ENCODE data around the gene HDAC3. TPM values are rescaled to one million over a fixed set of nuclear protein-coding genes. Genes with fewer than 3 reads are reported as not detected.

HDAC3 gene
- total RNA-seq, 1 donor from 2014 or later, result 46.6 TPM

DNA sequence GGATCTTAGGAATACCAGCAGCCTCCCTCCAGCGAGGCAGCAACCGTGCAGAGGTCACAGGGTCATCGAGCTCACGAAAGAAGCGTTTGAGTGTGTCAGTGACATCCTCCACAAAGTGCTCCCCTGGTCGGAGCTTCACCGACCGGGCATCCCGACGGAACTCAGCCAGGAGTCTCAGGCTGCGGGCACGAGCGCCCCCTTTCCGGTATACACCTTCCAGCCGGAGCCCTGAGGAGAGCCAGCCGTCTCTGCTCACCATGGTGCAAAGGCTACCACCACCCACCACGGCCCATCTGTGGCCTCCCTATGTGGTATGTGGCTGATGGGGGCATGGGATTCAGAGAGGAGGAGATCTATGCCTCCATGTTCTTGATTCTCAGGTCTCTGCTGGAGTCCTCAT is 25.4 kb upstream of the HDAC3 start:
- DNase-seq (ENCODE audit: low read depth in 2 of 2), result no peak

DNA sequence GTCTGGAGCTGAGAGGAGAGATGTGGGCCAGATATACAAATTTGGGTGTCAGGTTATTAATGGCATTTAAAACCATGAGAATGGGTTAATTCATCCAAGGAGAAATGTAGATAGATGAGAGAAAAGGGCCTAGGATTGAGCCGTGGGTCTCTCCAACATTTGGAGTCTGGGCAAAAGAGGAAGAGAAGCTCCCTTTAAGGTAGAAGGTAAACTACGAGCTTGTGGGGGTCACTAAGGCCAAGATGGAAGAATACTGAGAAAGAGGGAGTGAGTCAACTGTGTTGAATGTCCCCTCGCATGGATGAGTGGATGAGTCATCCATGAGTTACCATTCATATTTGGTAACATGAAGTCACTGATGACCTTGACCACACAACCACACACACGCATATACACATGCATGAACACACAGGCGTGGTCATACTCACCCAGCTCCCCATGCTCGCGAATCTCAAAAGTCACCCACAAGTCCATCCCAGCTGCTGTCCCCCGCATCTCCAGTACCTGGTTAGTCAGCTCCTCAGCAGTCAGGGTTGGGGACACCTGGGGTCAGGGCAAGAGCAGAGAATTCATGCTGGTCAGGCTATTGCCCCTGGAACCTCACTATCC is 21.4 kb upstream of the HDAC3 start:
- peak in 1 of 2 donors; percentile 77 for DNase-seq (ENCODE audit: low read depth in 2 of 2)

DNA sequence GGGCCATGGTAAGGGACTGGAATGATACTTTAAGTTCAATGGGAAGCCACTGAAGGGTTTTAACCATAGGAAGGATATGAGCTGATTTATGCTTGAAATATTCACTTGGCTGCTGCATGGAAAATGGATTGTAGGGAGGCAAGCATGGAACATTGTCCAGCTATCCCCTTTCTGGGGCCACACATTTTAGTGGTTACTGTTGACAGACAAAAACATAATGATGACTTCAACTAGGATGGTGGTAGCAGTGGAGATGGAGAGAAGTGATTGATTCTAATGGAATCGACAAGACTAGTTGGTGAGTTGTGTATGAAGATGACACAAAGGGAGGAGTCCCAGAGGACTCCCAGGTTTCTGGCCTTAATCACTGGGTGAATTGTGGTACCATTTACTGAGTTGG is 20.8 kb upstream of the HDAC3 start:
- no peak for DNase-seq (ENCODE audit: low read depth in 2 of 2)

DNA sequence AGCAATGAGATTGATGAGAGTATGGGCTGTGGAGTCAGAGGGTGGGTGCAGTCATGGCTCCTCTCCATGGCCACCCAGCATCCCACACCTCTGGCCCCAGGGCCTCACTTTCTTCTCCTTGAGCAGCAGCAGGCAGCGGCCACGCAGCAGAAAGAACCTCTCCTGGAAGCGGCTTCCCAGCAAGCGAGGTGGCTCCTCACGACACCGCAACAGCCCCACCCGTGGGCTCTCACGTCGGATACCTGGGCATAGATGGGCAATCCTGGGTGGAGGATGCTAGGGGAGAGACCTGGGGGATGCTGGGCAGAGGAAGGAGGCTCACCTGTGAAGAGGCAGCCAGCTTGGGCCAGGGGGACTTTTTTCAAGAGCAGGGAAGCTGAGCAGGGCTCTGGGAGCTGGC is 19.7 kb upstream of the HDAC3 start:
- DNase-seq (ENCODE audit: low read depth in 2 of 2), result no peak

DNA sequence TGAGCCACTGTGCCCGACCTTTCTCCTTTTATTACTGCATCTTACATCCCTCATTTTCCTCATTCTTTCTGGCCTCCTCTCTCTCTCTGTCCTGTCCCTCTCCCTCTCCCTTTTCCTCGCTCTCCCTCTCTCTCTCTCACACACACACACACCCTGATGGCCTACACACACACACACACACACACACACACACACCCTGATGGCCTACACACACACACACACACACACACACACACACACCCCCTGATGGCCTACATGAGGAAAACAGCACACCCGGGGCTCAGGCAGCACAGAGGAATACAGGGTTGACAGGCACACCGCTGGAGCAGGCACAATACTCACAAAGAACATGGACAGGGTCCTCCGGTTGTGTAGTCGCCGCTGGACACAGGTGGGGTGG is 18.4 kb upstream of the HDAC3 start:
- DNase-seq (ENCODE audit: low read depth in 2 of 2), result no peak

DNA sequence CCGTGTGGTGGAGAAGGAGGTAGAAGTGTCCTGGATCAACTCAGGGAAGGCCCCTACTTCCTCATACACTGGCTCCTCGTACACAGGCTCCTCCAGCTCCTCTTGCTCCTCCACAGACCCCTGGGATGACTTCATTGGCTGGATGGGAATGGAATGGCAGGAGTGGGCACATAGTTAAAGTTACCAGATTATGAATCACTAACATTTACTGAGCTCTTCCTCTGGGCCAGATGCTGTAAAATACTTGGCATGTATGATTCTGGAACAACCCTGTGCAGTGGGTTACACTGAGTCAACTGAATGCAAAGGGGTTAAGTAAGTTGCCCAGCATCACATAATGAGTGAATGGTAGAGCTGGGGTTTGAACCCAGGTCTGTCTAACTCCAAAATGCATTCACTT is 17.6 kb upstream of the HDAC3 start:
- DNase-seq (ENCODE audit: low read depth in 2 of 2), result no peak

DNA sequence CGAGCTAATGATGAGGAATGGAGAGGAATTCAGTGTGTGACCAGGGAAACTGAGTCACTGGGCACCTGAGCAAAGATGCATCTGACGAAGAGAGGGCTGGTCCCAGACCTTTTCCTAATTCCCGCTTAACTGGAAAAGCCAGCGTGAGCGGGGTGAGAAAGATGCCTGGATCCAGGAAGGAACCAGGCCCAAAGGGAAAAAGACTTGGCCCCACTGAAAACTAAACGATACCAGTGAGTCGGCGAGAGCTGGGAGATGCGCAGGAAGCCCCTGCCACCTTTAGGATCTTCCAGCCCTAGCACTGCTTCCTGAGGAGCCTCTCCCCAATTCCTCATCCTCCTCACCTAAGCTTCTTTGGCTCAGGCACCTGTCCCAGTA is 15.1 kb upstream of the HDAC3 start:
- no peak for DNase-seq (ENCODE audit: low read depth in 2 of 2)

DNA sequence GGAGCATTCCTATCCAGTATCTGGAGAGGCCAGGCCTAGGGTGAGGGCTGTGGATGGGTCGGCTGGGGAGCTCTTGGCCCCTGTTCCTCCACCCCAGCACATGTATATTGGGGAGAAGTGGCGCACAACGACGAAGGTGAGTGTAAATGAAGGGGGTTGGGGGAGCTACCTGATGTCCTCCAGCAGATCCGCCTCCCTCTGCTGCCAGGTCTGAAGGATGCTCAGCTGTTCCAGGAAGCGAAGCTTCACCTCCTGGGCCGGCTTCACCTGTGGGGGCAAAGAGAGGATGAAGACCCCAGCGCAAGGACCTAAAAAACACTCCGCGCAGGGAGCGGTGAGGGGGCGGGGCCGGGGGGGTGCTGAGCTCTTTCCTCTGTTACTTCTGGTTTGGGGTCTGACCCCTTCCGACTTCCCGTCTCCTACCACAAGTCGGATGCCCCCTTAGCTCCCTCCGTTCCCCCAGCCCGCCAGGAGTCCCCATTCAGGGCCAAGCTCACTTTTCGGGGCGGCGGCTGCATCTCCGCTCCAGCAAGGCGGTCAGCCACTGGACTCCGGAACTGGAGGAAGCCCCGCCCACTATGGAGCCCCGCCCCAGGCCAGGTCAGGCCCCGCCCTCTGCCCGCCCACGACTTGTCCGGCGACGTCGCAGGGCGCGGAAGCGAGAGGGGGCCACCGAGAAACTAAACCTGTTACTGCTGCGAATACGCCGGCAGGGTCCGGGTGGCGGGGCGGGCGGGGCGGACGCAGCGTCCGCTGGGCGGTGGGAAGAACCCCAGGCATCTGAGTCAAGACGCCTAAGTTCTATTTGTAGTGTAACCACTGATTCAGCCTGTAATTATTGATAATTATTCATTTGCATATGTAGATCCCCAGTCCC is 14.4 kb upstream of the HDAC3 start, which contains the start of gene FCHSD1:
TSS of gene FCHSD1 (minus strand) at position 568 of the 877 bp plus-strand sequence. CDS start at position 518, 50 bp downstream.
- DNase-seq (ENCODE audit: low read depth in 2 of 2), result peak; percentile 44 to 84

DNA sequence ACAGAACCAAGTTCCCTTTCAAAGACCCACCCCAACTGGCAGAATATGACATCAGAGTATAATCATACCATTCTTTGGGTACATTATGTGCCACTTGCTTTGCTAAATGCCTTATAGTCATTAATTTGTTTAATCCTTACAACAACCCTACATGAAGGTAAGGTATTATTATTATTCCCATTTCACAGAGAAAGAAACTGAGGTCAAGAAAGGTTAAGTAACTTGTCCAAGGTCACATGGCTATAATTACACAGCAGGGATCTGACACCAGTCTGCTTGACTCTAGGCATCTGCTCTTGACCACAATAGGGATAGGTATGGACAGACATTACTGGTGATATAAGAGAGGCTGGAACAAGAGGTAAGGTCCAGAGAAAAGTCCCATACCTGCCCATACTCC is 13.3 kb upstream of the HDAC3 start:
- no peak for DNase-seq (ENCODE audit: low read depth in 2 of 2)

DNA sequence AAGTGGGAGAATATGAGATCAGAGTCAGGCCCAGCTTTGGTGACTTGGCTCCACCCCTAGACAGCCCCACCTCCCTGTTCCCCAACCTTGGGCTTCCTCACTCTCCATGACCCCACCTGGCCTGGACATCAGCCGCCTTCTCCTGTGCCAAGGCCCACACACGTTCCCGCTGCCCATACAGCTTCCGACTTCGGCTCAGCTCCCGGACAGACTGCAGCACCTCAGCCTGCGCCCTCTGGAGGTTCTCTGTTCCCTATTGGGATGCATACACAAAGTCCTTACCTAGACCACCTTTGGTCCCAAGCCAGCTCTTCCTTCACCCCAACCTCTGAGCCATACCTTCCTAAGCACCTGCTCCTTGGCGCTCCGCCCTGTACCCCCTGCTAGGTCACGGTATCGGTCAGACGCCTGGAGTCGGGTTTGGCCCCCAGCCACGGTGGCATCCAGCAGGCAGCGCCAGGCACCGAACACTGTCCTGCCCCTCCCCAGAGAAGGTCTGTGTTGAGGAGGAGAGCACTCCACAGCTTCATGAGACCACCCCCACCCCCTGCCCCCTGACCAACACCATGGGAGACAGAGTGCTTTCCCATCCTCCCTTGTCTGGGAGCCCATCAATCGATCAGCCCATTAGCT is 12.5 kb upstream of the HDAC3 start:
- no peak for DNase-seq (ENCODE audit: low read depth in 2 of 2)

DNA sequence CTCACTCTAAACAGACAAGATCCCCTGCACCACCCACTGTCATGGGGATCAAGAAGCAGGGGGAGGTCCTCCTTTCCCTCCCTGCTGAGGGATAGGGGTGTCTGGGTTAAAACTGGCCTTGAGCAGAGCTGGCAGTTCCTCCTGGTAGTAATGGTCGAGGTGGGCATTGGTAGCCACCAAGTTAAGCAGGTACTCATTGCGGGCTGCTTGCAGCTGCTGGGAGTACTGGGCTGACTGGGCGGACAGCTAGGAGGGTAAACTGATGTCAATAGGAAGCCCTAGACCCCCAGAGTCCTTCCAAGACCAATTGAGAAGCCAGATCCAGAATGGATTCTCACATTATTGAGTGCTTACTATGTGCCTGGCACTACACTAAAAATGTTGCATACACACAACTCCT is 11.2 kb upstream of the HDAC3 start:
- no peak for DNase-seq (ENCODE audit: low read depth in 2 of 2)

DNA sequence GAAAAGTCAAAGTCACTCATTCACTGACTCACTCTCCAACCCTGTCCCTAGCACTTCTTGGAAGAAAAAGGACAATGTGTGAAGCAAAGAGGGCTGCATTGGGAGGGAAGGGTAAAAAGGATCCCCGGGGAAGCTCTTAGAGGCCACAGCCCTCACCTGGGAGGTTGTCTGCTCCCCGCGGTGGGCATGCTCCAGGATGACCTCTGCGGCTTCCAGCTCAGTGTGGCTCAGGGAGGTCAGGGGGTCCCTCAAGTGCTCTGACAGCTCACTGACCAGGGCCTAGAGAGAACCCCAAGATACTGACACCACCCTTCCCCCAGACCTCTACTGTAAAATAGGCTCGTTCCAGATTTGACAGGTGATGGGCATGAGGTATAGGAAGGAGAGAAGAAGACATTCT is 10.6 kb upstream of the HDAC3 start:
- no peak for DNase-seq (ENCODE audit: low read depth in 2 of 2)

DNA sequence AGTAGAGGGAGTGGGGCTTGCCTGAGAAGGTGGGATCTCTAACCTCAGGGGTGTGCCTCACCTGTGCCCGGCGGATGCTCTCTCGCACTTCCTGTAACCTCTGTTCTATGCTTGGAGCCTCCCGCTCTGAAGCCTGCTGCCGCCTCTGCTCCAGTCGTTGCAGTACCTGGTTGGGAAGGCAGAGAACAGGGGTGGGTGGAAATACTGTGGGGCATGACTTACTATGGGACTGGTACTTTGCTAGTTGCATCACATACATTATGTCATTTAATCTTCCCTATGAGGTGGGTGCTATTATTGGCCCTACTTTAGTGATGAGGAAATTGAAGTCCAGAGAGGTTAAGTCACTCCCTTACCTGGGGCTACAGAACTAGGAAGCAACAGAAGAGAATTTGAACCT is 9.4 kb upstream of the HDAC3 start:
- DNase-seq (ENCODE audit: low read depth in 2 of 2), result no peak

DNA sequence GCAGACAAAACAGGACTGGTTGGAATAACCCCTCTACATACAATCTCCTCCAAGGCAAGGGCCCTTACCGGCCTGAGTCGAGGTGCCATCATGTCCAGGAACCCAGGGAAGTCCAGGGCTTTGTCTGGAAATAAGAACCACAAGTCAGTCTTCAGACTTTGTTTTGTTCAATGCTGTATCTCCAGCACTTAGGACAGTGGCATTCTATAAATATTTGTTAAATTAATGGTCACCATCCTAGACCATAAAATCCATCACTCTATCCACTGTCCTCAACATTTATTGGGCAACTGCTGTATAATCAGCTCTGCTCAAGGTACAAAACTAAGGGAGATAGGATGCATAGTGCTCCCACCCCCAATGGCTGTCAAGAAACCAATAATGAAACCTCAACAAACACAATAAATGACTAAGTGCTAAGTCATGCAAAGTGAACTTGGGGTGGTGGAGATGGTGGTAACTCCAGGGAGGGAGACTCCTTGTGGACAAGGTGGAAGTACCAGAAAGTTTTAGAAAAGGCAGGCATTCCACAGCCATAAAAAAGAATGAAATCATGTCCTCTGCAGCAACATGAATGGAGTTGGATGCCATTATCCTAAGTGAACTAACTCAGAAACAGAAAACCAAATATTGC is 5.1 kb upstream of the HDAC3 start:
- peak in 1 of 2 donors; percentile 47 for DNase-seq (ENCODE audit: low read depth in 2 of 2)

DNA sequence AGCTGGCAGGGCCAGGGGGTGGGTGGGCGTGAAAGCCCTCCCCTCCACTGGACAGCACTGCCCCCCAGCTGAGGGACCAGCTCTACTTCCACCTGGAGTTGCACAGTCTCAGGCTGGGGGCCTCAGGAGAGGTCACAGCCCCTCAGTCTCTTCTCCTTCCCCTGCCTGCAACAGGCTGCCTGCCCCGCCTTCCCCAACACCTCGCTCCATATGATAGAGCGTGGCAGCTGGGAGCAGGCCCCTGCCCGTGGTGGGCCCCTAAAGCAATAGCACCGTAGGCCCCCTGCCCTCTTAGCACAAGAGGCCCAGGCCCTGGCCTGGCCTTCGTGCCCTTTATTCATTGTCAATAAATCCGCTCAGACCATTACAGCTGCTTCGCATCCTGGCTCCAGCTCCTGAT is 4.0 kb upstream of the HDAC3 start:
- DNase-seq (ENCODE audit: low read depth in 2 of 2), result no peak

DNA sequence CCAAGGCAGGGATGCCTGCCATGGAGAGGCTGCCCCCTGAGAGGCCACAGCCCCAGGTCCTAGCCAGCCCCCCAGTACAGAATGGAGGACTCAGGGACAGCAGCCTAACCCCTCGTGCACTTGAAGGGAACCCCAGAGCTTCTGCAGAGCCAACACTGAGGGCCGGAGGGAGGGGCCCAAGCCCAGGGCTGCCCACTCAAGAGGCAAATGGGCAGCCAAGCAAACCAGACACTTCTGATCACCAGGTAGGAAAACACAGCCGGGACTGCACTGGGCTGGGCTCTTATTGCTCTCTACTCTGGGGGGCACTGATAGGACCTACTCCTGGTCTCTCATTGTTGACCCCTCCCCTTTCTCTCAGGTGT is 3.4 kb upstream of the HDAC3 start:
- no peak for DNase-seq (ENCODE audit: low read depth in 2 of 2)

DNA sequence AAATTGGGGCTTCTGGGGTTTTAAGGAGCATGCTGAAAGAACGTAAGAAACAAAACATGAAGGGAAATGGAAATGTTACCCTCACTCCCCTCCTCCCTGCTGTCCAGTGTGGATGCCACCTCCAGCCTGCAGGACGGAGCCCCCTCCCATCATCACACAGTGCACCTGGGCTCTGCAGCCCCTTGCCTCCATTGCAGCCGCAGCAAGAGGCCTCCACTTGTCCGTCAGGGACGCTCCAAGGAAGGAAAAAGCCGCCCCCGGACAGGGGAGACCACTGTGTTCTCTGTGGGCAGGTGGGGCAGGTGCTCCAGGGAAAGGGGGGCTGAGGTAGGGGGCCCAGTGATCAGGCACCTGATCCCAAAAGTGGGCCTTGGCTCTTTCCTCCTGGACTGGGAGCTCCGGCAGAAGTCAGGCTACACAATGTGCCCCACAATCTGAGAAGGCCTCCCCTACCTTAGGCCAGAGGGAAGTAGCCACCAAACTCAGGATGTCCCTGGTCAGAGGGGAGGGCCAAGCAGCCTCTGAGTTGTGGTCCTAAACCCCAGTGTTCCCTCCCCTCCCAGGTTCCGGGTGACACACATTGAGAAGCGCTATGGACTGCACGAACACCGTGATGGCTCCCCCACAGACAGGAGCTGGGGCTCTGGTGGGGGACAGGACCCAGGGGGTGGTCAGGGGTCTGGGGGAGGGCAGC is 2.9 kb upstream of the HDAC3 start:
- no peak for DNase-seq (ENCODE audit: low read depth in 2 of 2)

DNA sequence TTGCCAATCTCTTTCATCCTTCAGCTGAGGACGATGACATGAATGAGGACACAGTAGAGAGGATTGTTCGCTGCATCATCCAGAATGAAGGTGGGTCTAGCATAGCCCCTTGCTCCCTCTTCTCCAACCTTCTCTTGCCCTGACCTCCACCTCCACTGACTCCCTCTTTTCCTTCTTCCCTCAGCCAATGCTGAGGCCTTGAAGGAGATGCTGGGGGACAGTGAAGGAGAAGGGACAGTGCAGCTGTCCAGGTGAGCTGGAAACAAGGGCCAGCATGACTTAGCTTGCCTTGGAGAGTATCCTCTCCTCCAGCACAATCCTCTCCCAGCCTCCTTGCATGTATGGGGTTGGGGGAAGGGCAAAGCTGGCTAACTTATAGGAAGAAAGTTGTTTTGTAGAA is 2.1 kb upstream of the HDAC3 start:
- DNase-seq (ENCODE audit: low read depth in 2 of 2), result no peak

DNA sequence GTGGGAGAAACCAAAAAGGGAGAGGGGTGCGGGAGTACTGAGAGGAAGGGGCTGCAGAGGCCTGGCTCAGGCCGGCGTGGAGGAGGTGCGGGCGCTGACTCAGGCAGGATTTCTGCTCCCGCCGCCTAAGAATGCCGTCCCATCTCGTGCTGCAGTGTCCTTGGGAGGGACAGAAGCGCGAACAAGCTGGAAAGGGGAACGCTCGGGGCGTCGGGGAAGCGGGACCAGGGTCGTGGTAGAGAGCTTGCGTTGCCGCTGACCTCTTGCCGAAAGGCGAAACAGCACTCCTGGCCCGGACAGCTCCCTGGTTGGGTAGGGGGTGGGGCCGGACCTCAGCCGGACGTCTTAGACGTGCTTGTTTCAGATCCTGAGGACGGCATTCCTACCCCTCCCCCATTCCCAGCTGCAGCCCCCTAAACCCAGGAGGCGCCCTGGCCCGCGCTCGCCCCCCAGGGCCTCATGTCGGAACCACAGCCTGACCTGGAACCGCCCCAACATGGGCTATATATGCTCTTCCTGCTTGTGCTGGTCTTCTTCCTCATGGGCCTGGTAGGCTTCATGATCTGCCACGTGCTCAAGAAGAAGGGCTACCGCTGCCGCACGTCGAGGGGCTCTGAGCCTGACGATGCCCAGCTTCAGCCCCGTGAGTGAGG is 1.2 kb upstream of the HDAC3 start:
- peak in 1 of 2 donors; percentile 53 for DNase-seq (ENCODE audit: low read depth in 2 of 2)

DNA sequence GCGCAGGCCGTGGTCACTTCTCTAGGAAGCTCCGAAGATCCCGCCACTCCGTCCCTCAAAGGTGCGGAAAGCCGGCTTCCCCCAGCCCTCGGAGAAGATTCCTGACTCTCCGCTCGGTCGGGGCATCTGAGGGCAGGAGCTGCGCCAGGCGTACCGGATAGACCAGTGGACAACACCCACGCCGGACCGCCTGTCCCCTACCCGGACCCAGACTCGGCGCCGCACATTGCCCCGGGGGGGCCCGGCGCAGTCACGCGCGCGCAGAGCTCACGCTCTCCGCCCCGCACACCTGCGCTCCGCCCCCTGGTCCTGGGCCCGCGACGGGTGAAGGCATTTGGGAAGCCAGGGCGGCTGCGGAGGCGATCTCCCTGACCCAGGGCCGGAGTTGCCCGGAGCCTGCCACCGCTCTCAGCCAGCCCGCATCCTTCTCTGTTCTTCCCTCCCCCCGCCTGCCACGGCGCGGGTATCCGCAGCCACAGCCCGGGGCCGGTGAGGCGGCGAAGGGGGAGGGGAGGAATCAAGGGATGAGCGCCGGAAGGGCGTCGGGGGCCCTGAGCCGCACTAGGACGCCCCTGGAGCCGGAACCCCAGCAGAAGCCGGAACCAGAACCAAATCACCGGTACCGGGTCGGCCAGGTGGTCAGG is 596 bp upstream of the HDAC3 start:
- DNase-seq (ENCODE audit: low read depth in 2 of 2), result no peak

DNA sequence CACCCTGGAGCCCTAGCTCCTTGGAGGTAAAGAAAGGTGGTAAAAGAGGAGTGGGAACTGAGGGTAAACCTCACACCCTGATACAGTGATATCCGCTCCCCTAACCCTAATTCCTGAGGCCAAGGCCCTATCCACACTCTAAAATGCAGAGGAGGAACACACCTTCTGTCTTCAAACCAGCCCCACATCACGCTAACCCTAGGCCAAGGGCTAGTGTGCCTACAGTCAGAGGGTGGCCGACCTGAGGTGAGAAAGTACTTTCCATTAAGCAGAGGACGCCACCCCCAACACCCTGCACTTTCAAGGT is 590 bp downstream of the HDAC3 start:
- no peak for DNase-seq (ENCODE audit: low read depth in 2 of 2)

Measured in dermis microvascular lymphatic vessel endothelial cell (primary cell).